ENCODE results near the gene NR2E1.
A peak's percentile ranks its signal among the peaks of the same experiment; 100 is the strongest.

GRCh38 chr6:108164543-108164814 lies 1.3 kb upstream of the NR2E1 start:
- TF ChIP-seq CTCF (optimal IDR thresholded peaks at IDR 0.05 in 1 of 3, IDR thresholded peaks at IDR 0.05 in 1 of 3, conservative IDR thresholded peaks at IDR 0.05 in 1 of 3; ENCODE audit: extremely low read depth in 1 of 3, insufficient read depth in 2 of 3, low read length in 3 of 3) (no peak), EZH2 (IDR thresholded peaks at IDR 0.05; ENCODE audit: low read length) (peak; percentile 27)

Data from keratinocyte (primary cell).